GM19023 (cell line): ENCODE data around the gene ELAPOR2.
"Not testable (repeated sequence)": the region's sequence is repeated elsewhere in the genome, so short reads cannot be mapped to it uniquely, and the experiment has no call there.

Source experiments
- ATAC-seq: cut with Tn5 transposase; IDR thresholded peaks from one replicate; pipeline ENCODE4 v1.9.1; 2021; ENCODE audit warnings: mild to moderate bottlenecking, moderate library complexity; ENCODE audit not compliant: unreplicated experiment

Gene ELAPOR2

DNA sequence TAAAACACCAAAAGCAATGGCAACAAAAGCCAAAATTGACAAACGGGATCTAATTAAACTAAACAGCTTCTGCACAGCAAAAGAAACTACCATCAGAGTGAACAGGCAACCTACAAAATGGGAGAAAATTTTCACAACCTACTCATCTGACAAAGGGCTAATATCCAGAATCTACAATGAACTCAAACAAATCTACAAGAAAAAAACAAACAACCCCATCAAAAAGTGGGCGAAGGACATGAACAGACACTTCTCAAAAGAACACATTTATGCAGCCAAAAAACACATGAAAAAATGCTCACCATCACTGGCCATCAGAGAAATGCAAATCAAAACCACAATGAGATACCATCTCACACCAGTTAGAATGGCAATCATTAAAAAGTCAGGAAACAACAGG is 14.7 kb downstream of the ELAPOR2 start:
- ATAC-seq, result not testable (repeated sequence)

DNA sequence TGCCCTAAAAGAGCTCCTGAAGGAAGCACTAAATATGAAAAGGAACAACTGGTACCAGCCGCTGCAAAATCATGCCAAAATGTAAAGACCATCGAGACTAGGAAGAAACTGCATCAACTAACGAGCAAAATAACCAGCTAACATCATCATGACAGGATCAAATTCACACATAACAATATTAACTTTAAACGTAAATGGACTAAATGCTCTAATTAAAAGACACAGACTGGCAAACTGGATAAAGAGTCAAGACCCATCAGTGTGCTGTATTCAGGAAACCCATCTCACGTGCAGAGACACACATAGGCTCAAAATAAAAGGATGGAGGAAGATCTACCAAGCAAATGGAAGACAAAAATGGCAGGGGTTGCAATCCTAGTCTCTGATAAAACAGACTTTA is 17.9 kb downstream of the ELAPOR2 start:
- not testable (repeated sequence) for ATAC-seq

- not testable (repeated sequence) for ATAC-seq
Measured at GRCh38 chr7:87039691-87040299, 19.7 kb downstream of the ELAPOR2 start.

DNA sequence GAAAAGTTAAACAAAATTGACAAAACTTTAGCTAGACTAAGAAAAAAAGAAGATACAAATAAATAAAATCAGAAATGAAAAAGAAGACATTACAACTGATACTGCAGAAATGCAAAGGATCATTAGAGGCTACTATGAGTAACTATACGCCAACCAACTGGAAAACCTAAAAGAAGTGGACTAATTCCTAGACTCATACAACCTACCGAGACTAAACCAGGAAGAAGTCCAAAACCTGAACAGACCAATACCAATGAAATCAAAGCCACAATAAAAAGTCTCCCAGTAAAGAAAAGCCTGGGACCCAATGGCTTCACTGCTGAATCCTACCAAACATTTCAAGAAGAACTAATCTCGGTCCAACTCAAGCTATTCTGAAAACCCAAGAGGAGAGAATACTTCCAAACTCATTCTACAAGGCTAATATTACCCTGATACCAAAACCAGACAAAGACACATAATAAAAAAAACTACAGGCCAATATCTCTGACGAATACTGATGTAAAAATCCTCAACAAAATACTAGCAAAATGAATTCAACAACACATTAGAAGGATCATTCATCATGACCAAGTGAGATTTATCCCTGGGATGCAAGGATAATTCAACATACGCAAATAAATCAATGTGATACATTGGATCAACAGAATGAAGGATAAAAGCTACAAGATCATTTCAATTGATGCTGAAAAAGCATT is 20.3 kb downstream of the ELAPOR2 start:
- no peak for ATAC-seq

GRCh38 chr7:87036985-87037384 is 22.5 kb downstream of the ELAPOR2 start:
- ATAC-seq, result no peak

DNA sequence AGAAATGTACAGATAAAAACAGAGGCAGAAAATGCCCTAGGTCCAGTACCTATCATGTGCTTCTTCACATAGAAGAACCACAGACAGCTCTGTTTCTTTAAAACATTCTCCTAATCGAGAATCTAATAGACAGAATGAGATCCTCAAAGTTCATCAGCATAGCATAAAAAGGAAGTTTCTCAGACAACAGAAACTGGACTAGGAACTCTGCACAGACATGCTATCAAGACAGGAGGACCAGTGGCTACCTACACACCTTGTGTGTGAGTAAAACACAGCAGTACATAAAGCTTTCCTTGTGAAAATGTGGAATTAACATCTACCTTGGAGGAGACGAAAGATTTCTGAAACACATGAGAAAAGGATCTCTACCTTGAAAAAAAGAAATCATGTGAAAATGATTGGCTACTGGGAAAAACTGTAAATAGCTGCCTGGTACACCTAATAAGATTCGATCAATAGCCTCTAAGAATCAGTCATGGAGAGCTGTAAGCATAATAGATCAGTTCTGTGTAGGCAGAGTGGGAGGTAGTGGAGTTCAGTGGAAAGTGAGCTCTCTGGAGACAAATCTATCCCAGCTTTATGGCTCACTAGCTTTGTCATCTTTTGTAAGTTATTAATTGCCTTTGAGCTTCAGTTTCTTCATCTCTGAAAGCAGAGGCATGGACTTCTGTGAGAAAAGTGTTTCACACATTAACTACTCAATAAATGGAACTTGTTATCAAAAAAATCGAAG is 26.7 kb downstream of the ELAPOR2 start:
- no peak for ATAC-seq

DNA sequence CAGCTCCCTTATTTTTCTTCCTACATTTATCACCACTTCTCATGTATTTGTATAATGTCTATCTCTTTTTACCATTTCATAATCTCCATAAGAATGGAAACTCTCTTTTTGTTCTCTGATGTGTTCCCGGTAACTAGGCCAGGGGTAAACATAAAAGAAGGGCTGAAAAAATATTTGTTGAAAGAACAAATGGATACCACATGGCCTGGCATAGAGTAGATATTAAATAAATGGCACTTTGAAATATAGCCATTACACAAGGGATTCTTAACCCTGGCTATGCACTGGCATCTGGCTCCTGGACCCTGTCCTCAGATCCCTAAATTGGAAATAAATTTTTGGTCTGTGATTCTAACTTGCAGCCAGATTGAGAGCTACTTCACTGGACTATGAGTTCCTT is 30.4 kb downstream of the ELAPOR2 start:
- no peak for ATAC-seq

GRCh38 chr7:87028636-87029035 is 30.8 kb downstream of the ELAPOR2 start:
- no peak for ATAC-seq

DNA sequence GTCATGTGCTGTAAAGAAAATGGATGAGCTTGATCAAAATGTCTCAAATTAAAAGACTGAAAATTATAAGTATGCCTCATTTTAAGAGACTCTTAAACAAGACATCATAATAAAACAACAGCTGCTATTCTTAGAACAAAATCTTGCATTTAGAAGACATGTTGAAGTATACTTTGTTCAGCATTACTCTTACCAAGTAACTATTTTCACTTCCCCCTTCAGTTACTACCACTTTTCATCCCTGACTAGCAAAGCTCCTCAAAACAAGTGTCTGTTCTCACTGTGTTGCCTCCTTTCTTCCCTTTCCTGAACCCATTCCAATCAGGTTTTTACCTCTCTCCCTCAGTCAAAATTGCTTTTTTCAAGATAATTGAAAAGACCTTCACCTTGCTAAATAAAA is 31.6 kb downstream of the ELAPOR2 start:
- peak; percentile 71 for ATAC-seq

DNA sequence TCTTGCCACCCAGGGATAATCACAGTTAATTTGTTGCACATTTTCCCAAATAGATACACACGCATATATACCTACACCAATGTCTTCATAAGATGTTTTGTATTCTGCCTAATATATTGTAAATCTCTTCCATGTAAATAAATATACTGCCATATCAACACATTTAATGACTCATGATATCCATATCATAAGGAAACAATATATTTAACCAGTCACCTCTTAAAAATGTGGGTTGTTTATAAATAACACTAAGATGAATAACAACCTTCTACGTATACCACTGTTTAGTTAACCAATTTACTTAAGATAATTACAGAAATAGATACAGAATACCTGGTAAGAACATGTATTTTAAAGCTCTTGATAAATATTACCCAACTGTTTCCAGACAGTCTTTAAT is 38.2 kb downstream of the ELAPOR2 start:
- no peak for ATAC-seq

GRCh38 chr7:87016606-87017005 is 42.8 kb downstream of the ELAPOR2 start:
- ATAC-seq, result no peak

GRCh38 chr7:87013840-87014190 is 45.6 kb downstream of the ELAPOR2 start:
- ATAC-seq, result no peak

DNA sequence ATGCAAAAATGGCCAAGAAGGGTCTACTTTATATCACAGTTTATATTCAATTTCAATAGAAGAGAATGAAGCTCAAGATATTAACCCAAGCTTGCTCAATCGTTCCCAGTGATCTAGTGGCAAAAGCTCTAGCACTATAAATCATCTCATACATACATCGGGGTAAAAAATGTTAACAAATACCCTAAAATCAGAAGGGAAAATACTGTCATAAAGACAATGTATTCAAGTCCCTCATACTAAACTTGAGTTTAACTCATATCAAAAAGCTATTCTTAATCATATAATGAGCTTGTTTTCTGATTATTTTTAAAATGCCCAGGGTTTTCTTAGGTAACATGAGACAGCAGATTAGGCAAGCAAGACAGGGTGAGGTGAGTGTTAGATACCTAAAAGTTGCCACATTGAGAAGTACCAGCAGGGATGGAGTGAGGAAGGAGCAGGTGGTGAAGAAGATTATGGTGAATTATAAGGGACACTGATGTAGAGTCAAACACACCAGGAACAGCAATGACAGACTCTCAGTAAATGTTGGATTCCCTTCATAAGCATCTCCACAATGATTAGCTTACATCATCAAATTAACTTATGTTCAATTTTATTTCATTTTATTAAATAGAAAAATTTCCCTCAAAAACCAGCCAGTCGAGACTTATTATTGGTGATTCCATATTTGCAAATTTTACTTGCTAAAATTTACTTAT is 46.2 kb downstream of the ELAPOR2 start:
- ATAC-seq, result no peak
